Mononuclear cell (primary cell): ENCODE results near the gene CA12. TPM values are rescaled to one million over a fixed set of nuclear protein-coding genes. Genes with fewer than 3 reads are reported as not detected.
"Not testable (repeated sequence)": the region's sequence is repeated elsewhere in the genome, so short reads cannot be mapped to it uniquely, and the experiment has no call there.

Experiments used
- H3K27me3 ChIP-seq: 2 replicates; pipeline ENCODE4 v1.6.0; 2011; ENCODE audit warnings: low read length, control low read depth; ENCODE audit not compliant: insufficient read depth
- H3K4me1 ChIP-seq: 2 replicates; pipeline ENCODE4 v1.5.1; 2011; ENCODE audit warnings: mild to moderate bottlenecking, low read length, control low read depth; ENCODE audit not compliant: insufficient read depth
- H3K4me3 ChIP-seq: 2 replicates; pipeline ENCODE4 v1.5.1; 2011; ENCODE audit warnings: mild to moderate bottlenecking, low read length, moderate library complexity
- H3K9me3 ChIP-seq: 2 replicates; pipeline ENCODE4 v1.5.1; 2011; ENCODE audit warnings: low read depth, mild to moderate bottlenecking, control low read depth, low read length
- total RNA-seq: library from RNA; depleted of rRNA; stranded (reverse); fragments of >200 nt; gene quantifications from one replicate; pipeline ENCODE4 v1.2.3, GENCODE V29; 2012

The CA12 gene
- total RNA-seq, 1 donor, result not detected

GRCh38 chr15:63329567-63330350 lies 51.9 kb downstream of the CA12 start:
- H3K4me1 ChIP-seq, result no peaks in the 10 kb centered on the region
- no peak overlapping the region for H3K4me3 ChIP-seq
- H3K9me3 ChIP-seq, result no peaks in the 10 kb centered on the region
- no peaks in the 10 kb centered on the region for H3K27me3 ChIP-seq

- Histone ChIP-seq H3K9me3 (no peaks in the 10 kb centered on the region), H3K27me3 (no peaks in the 10 kb centered on the region)
Observed at GRCh38 chr15:63327648-63328421, 53.8 kb downstream of the CA12 start.

GRCh38 chr15:63324770-63325169 lies 56.9 kb downstream of the CA12 start:
- no peaks in the 10 kb centered on the region for H3K9me3 ChIP-seq
- no peaks in the 10 kb centered on the region for H3K4me1 ChIP-seq
- H3K4me3 ChIP-seq, result no peak overlapping the region
- no peaks in the 10 kb centered on the region for H3K27me3 ChIP-seq

More at GRCh38 chr15:63327648-63328421, 53.8 kb downstream of the CA12 start:
- Histone ChIP-seq H3K4me1 (no peaks in the 10 kb centered on the region), H3K4me3 (no peak overlapping the region)

DNA sequence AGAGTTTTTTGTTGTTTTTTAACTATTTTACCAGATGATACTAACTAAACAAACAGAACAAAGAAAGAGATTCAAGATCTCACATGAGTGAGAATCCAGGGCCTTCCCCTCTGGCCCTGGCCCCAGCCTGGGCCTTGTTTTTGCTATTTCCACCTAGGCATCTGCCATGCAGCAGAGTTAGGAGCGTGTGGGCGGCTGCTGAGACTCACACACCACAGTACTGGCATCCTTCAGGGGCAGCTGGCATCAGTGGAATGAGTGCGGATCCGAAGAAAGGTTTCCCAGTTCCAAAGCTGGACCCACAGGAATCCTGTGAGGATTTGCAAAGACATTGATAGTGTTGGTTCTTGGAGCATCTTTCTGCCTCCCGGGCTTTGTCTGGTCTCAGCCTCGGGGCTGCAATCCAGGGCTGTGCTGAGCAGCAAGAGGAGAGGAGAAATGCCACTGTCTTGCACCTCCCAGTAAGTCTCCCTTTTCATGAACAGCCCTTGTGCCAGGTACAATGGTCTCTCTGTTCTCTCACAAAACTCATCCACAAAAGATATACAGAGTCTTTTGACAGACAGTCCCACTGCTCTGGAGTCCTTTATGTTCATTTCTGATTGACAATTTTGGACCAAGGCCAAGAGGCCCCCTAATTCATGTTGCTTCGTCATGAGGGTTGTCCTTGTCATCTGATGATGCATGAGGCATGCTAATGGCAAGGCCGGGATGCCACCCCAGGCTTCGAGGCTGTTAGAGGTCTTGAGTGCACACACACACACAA lies 57.7 kb downstream of the CA12 start:
- Histone ChIP-seq H3K9me3 (no peaks in the 10 kb centered on the region), H3K4me3 (no peak overlapping the region), H3K27me3 (no peaks in the 10 kb centered on the region), H3K4me1 (no peaks in the 10 kb centered on the region)

DNA sequence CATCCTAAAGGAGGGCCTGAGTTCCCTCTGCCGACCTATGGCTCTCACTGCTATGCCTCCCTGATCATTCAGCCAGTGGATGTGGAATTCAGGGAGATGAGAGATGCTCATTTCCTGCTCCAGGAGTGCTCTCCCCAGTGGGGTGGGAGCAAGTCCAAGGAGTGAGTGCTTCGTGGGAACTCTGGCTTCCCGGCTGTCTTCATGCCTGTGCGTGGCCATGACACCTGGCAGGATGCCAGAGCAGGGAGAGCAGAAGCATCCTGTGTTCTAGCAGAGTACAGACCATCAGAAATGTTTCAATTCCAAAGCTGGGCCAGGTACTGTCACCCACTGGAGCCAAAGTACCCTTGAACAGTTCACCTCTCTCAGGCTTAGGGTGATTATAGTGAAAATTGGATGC lies 59.1 kb downstream of the CA12 start:
- H3K4me1 ChIP-seq, result no peaks in the 10 kb centered on the region
- H3K9me3 ChIP-seq, result no peaks in the 10 kb centered on the region
- no peak overlapping the region for H3K4me3 ChIP-seq
- no peaks in the 10 kb centered on the region for H3K27me3 ChIP-seq

- H3K9me3 ChIP-seq, result no peaks in the 10 kb centered on the region
- no peaks in the 10 kb centered on the region for H3K4me1 ChIP-seq
- no peaks in the 10 kb centered on the region for H3K27me3 ChIP-seq
- H3K4me3 ChIP-seq, result no peak overlapping the region
Observed at GRCh38 chr15:63321462-63321861, 60.2 kb downstream of the CA12 start.

- not testable (repeated sequence) for H3K9me3 ChIP-seq, H3K4me1 ChIP-seq, H3K4me3 ChIP-seq, H3K27me3 ChIP-seq
Observed at GRCh38 chr15:63320981-63321380, 60.7 kb downstream of the CA12 start.

DNA sequence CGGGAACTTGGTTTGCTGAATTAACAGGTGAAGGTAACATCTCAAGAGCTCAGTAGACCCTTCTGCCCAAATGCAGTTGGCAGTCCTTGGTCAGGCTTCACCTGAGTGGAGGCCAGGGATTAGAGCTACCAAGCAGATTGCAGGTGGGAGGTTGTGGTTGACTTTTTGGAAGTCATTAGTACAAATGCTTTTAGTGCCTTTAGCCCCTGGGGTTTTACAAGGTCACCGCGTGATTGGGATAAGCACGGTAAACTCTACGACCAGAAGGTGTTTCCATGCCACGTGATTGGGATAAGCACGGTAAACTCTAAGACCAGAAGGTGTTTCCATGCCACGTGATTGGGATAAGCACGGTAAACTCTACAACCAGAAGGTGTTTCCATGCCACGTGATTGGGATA lies 61.2 kb downstream of the CA12 start:
- H3K27me3 ChIP-seq, H3K4me3 ChIP-seq, H3K9me3 ChIP-seq, H3K4me1 ChIP-seq: not testable (repeated sequence)

DNA sequence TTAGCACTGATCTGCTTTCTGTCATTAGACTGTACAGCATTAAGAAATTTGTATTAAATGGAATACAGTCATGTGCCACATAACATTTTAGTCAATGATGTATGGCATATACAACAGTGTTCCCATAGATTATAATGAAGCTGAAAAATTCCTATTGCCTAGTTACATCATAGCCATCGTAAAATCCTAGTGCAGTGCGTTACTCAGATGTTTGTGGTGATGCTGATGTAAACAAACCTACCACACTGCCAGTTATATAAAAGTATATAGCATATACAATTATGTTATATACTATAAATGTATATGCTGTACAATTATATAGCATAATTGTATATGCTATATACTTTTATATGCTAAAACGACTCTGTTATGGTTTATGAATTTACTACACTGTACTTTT lies 62.6 kb downstream of the CA12 start:
- no peak overlapping the region for H3K4me3 ChIP-seq
- no peaks in the 10 kb centered on the region for H3K27me3 ChIP-seq
- H3K4me1 ChIP-seq, result no peaks in the 10 kb centered on the region
- no peaks in the 10 kb centered on the region for H3K9me3 ChIP-seq

GRCh38 chr15:63318344-63318743 lies 63.3 kb downstream of the CA12 start:
- Histone ChIP-seq H3K9me3 (no peaks in the 10 kb centered on the region), H3K4me3 (no peak overlapping the region), H3K4me1 (no peaks in the 10 kb centered on the region), H3K27me3 (no peaks in the 10 kb centered on the region)

DNA sequence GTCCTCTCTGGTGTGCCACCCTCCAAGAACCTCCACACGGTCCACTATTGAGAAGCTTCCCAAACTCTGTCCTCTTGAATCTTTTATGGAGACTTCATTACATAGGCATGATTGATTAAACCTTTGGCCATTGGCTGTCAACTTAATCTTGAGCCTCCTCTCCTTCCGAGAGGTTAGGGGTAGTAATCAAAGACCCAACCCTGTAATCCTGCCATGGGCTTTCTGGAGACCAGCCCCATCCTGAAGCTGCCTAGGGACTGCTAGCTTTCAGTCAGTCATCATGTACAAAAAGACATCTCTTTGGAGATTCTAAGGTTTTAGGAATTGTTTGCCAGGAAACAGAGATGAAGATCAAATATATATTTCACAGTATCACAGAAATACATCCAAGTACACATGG lies 67.2 kb downstream of the CA12 start:
- Histone ChIP-seq H3K4me3 (no peak overlapping the region), H3K4me1 (no peaks in the 10 kb centered on the region), H3K27me3 (no peaks in the 10 kb centered on the region), H3K9me3 (no peaks in the 10 kb centered on the region)

DNA sequence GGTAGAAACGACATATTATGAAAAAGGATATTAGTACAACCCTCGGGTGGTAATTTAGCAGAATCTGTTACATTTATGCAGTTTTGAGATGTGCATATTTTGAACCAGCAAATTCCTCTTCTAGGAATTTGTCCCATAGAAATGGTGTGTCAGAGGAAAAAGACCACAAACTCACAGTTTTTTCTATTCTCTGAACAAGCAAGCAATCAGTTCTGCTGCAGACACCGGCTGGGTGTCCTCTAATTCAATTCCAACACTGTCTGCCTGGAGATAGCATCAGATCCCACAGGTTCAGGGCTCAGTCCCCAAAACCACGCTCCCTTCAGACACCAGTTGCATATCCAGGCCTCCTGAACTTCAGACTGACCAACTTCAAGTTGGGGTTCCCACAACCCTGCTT lies 67.8 kb downstream of the CA12 start:
- H3K4me1 ChIP-seq, result no peaks in the 10 kb centered on the region

DNA sequence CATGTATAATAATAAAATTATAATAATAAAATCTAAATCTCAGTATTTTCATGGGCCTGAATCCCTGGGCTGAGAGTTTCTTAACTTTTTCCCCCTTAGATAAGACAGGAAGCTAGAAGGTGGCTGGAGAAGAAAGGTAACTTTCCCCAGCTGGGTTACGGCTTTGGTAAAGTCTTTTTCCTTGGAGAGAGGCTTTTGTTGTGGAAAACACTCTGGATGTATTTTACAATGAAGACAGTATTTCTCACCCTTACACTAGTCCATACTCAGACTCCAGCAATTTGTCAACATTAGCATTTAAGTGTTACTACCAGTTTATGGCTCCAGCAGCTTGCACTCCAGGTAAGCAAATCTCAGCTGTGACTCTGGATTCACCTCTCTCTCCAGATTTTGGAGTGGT lies 69.4 kb downstream of the CA12 start:
- Histone ChIP-seq H3K27me3 (no peaks in the 10 kb centered on the region), H3K9me3 (no peaks in the 10 kb centered on the region), H3K4me1 (no peaks in the 10 kb centered on the region), H3K4me3 (no peak overlapping the region)

More for the DNA sequence above, 67.8 kb downstream of the CA12 start:
- Histone ChIP-seq H3K27me3 (no peaks in the 10 kb centered on the region), H3K4me3 (no peak overlapping the region), H3K9me3 (no peaks in the 10 kb centered on the region)

- H3K9me3 ChIP-seq, result no peaks in the 10 kb centered on the region
- no peaks in the 10 kb centered on the region for H3K4me1 ChIP-seq
Observed at GRCh38 chr15:63310646-63311045, 71.0 kb downstream of the CA12 start.

DNA sequence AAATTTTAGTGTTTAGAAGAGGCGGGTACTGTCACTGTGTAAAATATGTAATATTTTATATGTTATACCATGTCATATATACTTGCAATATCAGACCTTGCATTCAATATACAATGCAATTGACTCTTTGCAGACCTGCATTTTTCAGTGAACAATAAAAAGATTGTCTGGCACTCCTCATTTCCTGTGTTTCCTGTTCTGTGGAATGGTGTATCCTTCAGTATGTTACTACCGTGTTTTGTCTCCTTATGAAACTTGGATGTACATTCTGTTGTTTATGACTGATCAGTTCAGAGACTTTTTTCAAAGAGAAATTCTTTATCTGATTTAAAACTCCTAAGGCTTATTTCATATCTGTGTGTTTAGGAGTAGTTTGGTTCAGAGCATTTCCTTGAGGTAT lies 72.7 kb downstream of the CA12 start:
- H3K27me3 ChIP-seq, result no peaks in the 10 kb centered on the region
- no peaks in the 10 kb centered on the region for H3K4me1 ChIP-seq
- no peak overlapping the region for H3K4me3 ChIP-seq
- H3K9me3 ChIP-seq, result no peaks in the 10 kb centered on the region

More at GRCh38 chr15:63310646-63311045, 71.0 kb downstream of the CA12 start:
- H3K27me3 ChIP-seq, result no peaks in the 10 kb centered on the region
- H3K4me3 ChIP-seq, result no peak overlapping the region
